GM21360 (cell line): ENCODE results near the gene CDK1.
A peak's percentile ranks its signal among the peaks of the same experiment; 100 is the strongest.

ENCODE experiments used
- ATAC-seq: cut with Tn5 transposase; IDR thresholded peaks from one replicate; pipeline ENCODE4 v1.9.1; 2021; ENCODE audit warnings: mild to moderate bottlenecking, moderate library complexity; ENCODE audit not compliant: unreplicated experiment

The CDK1 gene

GRCh38 chr10:60777696-60778213 is 523 bp upstream of the CDK1 start:
- ATAC-seq: peak; percentile 12

GRCh38 chr10:60778971-60779796 is 906 bp downstream of the CDK1 start:
- peak; percentile 15 for ATAC-seq

GRCh38 chr10:60781661-60782060 is 3.4 kb downstream of the CDK1 start:
- ATAC-seq: no peak

GRCh38 chr10:60784641-60785040 is 6.4 kb downstream of the CDK1 start:
- ATAC-seq: no peak

GRCh38 chr10:60788544-60788943 is 10.3 kb downstream of the CDK1 start:
- no peak for ATAC-seq

- ATAC-seq: no peak
Measured at GRCh38 chr10:60789340-60789739, 11.1 kb downstream of the CDK1 start.

GRCh38 chr10:60794953-60795352 is 16.7 kb downstream of the CDK1 start:
- ATAC-seq: no peak

- no peak for ATAC-seq
Measured at GRCh38 chr10:60795465-60796202, 17.4 kb downstream of the CDK1 start.

- no peak for ATAC-seq
Measured at GRCh38 chr10:60796481-60796880, 18.2 kb downstream of the CDK1 start.

GRCh38 chr10:60797200-60797599 is 18.9 kb downstream of the CDK1 start:
- ATAC-seq: no peak

- no peak for ATAC-seq
Measured at GRCh38 chr10:60798031-60798430, 19.8 kb downstream of the CDK1 start.

- no peak for ATAC-seq
Measured at GRCh38 chr10:60798870-60799269, 20.6 kb downstream of the CDK1 start.

GRCh38 chr10:60799971-60800650 is 21.8 kb downstream of the CDK1 start:
- no peak for ATAC-seq

GRCh38 chr10:60800918-60801317 is 22.6 kb downstream of the CDK1 start:
- ATAC-seq: no peak

- ATAC-seq: no peak
Measured at GRCh38 chr10:60801522-60801921, 23.2 kb downstream of the CDK1 start.

- no peak for ATAC-seq
Measured at GRCh38 chr10:60803433-60803832, 25.2 kb downstream of the CDK1 start.

- no peak for ATAC-seq
Measured at GRCh38 chr10:60803865-60804264, 25.6 kb downstream of the CDK1 start.

- no peak for ATAC-seq
Measured at GRCh38 chr10:60806921-60807320, 28.6 kb downstream of the CDK1 start.

GRCh38 chr10:60807499-60807898 is 29.2 kb downstream of the CDK1 start:
- no peak for ATAC-seq

- no peak for ATAC-seq
Measured at GRCh38 chr10:60808036-60808435, 29.8 kb downstream of the CDK1 start.

- ATAC-seq: no peak
Measured at GRCh38 chr10:60809157-60809556, 30.9 kb downstream of the CDK1 start.
